ENCODE results near the gene CYP17A1.

Gene CYP17A1

GRCh38 chr10:102837230-102837721 lies at the start of gene CYP17A1:
Gene CYP17A1 (minus strand): TSS chr10:102837413. CDS start chr10:102837361, 52 bp downstream.
- no peak within 1 kb of the TSS for H3K4me3 ChIP-seq (ENCODE audit: low read length)
- TF ChIP-seq, protein P1, sequence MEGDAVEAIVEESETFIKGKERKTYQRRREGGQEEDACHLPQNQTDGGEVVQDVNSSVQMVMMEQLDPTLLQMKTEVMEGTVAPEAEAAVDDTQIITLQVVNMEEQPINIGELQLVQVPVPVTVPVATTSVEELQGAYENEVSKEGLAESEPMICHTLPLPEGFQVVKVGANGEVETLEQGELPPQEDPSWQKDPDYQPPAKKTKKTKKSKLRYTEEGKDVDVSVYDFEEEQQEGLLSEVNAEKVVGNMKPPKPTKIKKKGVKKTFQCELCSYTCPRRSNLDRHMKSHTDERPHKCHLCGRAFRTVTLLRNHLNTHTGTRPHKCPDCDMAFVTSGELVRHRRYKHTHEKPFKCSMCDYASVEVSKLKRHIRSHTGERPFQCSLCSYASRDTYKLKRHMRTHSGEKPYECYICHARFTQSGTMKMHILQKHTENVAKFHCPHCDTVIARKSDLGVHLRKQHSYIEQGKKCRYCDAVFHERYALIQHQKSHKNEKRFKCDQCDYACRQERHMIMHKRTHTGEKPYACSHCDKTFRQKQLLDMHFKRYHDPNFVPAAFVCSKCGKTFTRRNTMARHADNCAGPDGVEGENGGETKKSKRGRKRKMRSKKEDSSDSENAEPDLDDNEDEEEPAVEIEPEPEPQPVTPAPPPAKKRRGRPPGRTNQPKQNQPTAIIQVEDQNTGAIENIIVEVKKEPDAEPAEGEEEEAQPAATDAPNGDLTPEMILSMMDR (IDR thresholded peaks at IDR 0.05; ENCODE audit: insufficient read depth, low read depth, low read length, missing control alignments) = no peak
- no peak for DNase-seq (ENCODE audit: low read depth)

- no peak overlapping the region for H3K4me3 ChIP-seq (ENCODE audit: low read length)
- TF ChIP-seq, protein P1 (IDR thresholded peaks at IDR 0.05; ENCODE audit: insufficient read depth, low read depth, low read length, missing control alignments) = no peak
- no peak for DNase-seq (ENCODE audit: low read depth)
Observed at GRCh38 chr10:102880256-102880655, 43.0 kb upstream of the CYP17A1 start.

GRCh38 chr10:102878629-102879028 lies 41.4 kb upstream of the CYP17A1 start:
- TF ChIP-seq, protein P1 (IDR thresholded peaks at IDR 0.05; ENCODE audit: insufficient read depth, low read depth, low read length, missing control alignments) = no peak
- no peak for DNase-seq (ENCODE audit: low read depth)
- H3K4me3 ChIP-seq (ENCODE audit: low read length) = no peak overlapping the region

DNA sequence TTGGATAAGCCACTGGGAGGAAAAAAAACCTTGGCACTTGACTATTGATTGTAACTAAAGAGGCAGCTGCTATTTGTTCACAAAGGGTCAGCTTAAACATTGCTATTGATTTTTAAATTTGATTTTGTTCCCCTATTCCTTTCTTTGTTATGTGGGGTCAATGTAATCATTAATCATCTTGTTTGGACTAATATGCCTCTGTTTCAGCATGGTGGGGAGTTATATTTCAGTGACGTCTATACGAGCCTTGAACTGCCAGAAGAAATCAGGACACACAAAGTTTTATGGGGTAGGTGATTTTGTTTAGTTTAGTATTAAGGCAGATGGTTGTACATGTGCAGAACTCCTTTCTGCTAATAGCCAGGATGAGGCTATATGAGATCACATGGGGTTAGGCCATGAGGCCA lies 39.5 kb upstream of the CYP17A1 start:
- H3K4me3 ChIP-seq (ENCODE audit: low read length) = no peak overlapping the region
- no peak for DNase-seq (ENCODE audit: low read depth)
- TF ChIP-seq, protein P1 (IDR thresholded peaks at IDR 0.05; ENCODE audit: insufficient read depth, low read depth, low read length, missing control alignments) = no peak

- TF ChIP-seq, protein P1 (IDR thresholded peaks at IDR 0.05; ENCODE audit: insufficient read depth, low read depth, low read length, missing control alignments) = no peak
- no peak for DNase-seq (ENCODE audit: low read depth)
Observed at GRCh38 chr10:102872163-102872562, 35.0 kb upstream of the CYP17A1 start.

DNA sequence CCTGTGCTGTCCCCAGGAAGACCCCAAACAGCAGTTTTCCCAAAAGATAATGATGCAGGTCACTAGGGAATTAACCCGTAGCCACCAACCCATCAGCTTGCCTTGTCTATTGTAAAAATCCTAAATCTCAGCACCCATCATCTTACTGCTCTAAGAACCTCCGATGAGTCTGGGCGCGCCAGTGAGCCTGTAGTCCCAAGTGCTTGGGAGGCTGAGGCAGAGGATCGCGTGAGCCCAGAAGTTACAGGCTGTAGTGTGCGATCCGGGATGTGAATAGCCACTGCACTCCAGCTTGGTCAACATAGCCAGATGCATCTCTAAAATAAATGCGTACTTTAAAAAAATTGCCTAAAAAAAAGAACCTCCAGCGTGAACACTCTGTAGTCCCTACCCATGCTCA lies 33.0 kb upstream of the CYP17A1 start:
- H3K4me3 ChIP-seq (ENCODE audit: low read length) = no peak overlapping the region
- TF ChIP-seq, protein P1 (IDR thresholded peaks at IDR 0.05; ENCODE audit: insufficient read depth, low read depth, low read length, missing control alignments) = no peak
- no peak for DNase-seq (ENCODE audit: low read depth)

More at GRCh38 chr10:102872163-102872562, 35.0 kb upstream of the CYP17A1 start:
- no peak overlapping the region for H3K4me3 ChIP-seq (ENCODE audit: low read length)

Measured in epithelial cell of esophagus (primary cell).